Urothelium cell line (cell line): ENCODE results near the gene TCEA2.

Experiments
- DNase-seq: peaks from one replicate; pipeline ENCODE4 v3.0.0; 2011; ENCODE audit warnings: low spot score, mixed read lengths
- FAIRE-seq: peaks from 2 replicates; lab custom pipeline; 2011; peaks lifted over from hg19 to GRCh38; lab: Jason Lieb, UNC

TCEA2 gene

DNA sequence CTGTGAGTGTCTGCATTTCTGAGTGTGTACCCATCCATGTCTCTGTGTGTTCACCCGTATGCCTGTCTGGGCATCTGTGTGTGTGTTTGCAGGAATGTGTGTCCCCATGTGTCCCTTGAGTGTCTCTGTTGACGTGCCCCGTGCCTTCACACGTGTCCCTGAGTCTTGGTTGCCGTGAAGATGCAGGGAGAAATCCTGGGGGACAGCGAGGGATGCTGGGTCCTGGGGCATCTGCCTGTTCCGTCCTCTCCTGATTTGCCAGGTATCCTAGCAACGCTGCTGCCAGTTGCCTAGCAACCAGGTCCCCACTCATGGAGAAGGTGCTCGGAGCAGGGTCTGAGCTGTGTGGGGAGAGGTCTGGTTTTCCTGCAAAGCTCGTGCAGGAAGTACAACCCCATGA is 27.2 kb downstream of the TCEA2 start:
- no peak for DNase-seq
- FAIRE-seq: no peak

DNA sequence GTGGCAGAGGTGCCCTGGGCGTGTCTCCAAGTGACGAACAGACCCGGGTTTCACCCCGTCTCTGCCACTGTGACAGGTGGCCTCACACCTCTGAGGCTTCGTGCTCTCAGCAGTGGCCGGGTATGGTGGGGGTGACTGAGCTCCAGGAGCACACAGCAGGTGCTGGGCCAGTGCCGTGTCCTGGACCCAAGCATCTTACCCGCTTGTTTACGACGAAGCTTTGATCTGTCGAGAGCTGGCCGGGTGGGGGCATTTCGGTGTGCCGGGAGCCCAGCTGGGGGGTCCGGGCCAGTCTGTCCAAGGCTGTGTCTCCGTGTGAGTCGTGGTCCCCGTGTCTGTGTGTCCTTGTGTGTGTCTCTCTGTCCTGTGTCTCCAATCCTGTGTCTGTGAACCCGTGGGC is 28.3 kb downstream of the TCEA2 start:
- DNase-seq (no peak), FAIRE-seq (no peak)

GRCh38 chr20:64091770-64092169 is 28.8 kb downstream of the TCEA2 start:
- FAIRE-seq (no peak), DNase-seq (no peak)

DNA sequence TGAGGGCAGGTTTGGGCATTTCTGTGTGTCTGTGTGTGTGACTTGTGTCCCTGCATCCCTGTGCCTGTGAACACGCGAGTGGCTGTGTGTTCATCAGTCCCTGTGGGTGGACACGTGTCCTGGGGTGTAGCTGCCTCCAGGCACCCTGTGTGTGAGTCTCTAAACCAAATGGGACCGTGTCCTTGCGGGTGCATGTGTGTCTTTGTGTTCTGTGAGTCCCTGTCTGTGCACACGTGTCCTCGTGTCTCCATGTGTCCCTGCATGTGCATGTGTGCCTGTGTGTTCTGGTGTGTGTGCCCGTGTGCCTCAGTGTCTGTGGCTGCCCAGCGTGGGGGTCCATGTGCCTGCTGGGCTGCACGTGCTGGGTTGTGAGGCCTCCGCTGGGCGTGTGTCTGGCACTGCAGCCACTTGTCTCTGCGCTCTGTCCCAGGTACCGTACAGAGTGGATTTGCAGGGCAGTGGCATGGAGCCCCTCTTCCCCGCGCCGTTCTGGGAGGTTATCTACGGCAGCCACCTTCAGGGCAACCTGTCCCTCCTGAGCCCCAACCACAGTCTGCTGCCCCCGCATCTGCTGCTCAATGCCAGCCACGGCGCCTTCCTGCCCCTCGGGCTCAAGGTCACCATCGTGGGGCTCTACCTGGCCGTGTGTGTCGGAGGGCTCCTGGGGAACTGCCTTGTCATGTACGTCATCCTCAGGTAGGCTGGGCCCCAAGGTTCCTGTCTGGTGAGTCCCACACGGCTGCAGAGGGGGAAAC is 29.4 kb downstream of the TCEA2 start:
- no peak for DNase-seq
- no peak for FAIRE-seq

GRCh38 chr20:64093013-64093503 is 30.1 kb downstream of the TCEA2 start:
- FAIRE-seq: no peak
- no peak for DNase-seq

- no peak for DNase-seq
- FAIRE-seq: no peak
Observed at GRCh38 chr20:64095455-64095854, 32.5 kb downstream of the TCEA2 start.

DNA sequence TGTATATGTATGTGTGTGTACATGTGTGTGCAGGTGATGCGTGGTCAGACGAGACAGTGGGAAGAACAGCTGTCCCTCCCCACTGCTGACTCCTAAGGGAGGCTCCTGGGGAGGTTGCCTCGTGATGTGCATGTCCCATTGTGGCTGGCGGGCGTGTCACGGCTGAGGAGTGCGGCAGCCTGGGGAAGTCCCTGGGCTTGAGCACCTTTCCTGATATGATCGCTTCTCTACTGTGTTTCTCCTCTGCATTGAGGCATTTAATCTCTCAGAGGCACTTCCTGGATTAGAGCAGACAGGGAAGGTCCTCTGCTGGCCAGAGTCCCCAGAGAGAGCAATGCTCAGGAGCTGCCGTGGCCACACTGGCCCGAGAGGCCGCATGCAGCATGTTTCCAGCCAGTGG is 32.9 kb downstream of the TCEA2 start:
- FAIRE-seq (no peak), DNase-seq (no peak)

GRCh38 chr20:64096535-64096934 is 33.5 kb downstream of the TCEA2 start:
- FAIRE-seq: no peak
- no peak for DNase-seq

GRCh38 chr20:64098471-64099013 is 35.5 kb downstream of the TCEA2 start:
- DNase-seq (no peak), FAIRE-seq (no peak)

DNA sequence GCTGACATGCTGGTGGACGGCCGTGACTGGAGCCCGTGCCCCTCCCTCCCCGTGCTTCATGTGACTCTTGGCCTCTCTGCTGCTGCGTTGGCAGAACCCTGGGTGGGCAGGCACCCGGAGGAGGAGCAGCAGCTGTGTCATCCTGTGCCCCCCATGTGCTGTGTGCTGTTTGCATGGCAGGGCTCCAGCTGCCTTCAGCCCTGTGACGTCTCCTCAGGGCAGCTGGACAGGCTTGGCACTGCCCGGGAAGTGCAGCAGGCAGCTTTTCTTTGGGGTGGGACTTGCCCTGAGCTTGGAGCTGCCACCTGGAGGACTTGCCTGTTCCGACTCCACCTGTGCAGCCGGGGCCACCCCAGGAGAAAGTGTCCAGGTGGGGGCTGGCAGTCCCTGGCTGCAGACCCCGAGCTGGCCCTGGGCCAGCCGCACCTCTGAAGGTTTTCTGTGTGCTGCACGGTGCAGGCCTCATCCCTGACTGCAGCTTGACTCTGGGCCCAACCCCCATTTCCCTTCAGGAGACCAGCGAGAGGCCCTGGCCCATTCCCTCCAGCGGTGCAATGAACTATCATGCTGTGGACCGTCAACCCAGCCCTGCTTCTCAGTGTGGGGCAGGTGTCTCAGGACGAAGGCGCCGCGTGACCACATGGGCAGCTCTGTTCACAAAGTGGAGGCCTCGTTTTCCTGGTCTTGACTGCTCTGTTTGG is 36.2 kb downstream of the TCEA2 start:
- DNase-seq (no peak), FAIRE-seq (no peak)

DNA sequence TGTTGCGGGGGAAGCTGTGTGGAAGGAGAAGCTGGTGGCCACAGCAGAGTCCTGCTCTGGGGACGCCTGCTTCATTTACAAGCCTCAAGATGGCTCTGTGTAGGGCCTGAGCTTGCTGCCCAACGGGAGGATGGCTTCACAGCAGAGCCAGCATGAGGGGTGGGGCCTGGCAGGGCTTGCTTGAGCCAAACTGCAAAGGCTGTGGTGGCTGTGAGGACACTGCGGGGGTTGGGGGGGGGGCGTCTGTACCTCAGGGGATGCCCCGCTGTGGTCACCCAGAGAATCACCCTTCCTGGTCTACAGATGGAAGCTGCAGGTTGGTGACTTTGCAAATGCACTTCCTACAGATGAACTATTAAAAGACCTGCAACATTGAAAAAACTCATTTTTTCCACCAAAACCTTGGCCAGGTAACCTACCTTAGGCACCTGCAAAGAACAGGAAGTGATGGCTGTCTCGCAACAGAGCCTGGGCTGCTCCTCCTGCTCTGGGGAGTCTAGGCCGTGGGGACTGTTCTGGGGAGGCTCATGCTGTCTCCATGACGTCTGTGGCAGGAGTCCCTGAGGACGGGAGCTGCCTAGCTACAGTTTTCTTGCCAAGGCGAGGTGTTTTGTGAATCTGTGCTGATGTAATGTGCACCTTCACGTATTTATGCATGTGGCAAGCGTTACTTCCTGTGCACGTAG is 37.0 kb downstream of the TCEA2 start:
- FAIRE-seq: no peak

DNA sequence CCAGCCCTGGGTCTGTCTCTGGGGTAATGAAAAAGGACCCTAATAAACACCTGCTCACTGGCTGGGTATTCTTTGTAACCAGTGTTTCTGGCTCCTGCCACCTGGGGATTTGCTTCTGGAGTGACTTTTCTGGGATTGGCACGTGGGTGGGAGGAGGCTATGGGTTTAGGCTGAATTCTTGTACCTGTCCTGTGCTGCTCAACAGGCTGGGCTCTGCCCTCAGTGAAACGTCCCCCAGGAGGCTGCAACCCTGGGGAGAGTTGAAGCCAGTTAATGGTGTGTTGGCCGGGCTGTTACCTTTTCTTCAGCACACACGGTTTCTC is 37.5 kb downstream of the TCEA2 start:
- FAIRE-seq (no peak), DNase-seq (no peak)

More for the DNA sequence above, 37.0 kb downstream of the TCEA2 start:
- no peak for DNase-seq

GRCh38 chr20:64100946-64101688 is 38.1 kb downstream of the TCEA2 start:
- no peak for DNase-seq
- no peak for FAIRE-seq

DNA sequence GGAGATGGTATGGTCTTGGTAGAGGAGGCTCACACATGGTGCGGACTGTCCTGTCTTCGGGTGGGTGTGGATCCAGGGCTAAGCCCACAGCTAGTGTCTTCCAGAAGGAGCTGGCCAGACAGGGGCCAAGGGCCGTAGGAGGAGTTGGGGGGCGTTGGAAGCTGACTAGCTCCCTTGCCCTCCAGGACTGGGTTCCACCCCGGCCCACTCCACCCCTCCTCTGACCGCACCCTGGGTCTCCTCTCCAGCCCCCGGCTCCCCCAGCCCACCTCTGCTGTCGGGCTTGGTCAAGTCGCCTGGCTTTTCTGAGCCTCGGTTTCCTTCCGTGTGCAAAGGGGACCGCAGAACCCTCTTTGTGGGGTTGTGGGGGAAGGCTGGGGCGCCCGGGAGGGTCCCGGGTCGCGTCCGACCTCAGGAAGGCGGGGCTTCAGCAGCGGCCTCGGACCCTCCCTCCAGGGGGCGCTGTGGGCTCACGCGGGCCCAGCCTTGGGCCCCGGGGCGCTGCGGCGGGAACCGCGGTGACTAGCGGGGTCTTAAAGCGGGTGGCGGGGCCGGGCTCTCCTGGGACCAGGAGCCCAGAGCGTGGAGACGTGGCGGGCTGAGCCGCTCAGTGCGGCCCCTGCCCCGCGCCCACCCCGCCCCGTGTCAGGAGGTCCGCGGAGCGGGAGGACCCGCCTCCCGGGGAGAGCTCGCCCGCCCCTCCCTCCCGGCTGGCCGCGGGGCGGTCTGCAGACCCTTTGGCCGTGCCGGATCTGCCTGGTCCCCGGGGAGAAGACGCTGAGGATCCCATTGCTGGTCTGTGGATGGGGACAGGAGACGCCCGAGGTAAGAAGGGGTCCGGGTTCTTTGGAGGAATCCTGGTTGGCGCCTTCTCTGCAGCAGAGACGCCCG is 39.0 kb downstream of the TCEA2 start:
- FAIRE-seq: no peak
- DNase-seq: peak; percentile 86

GRCh38 chr20:64102647-64103354 is 39.8 kb downstream of the TCEA2 start:
- peak; percentile 41 for DNase-seq
- FAIRE-seq: no peak

DNA sequence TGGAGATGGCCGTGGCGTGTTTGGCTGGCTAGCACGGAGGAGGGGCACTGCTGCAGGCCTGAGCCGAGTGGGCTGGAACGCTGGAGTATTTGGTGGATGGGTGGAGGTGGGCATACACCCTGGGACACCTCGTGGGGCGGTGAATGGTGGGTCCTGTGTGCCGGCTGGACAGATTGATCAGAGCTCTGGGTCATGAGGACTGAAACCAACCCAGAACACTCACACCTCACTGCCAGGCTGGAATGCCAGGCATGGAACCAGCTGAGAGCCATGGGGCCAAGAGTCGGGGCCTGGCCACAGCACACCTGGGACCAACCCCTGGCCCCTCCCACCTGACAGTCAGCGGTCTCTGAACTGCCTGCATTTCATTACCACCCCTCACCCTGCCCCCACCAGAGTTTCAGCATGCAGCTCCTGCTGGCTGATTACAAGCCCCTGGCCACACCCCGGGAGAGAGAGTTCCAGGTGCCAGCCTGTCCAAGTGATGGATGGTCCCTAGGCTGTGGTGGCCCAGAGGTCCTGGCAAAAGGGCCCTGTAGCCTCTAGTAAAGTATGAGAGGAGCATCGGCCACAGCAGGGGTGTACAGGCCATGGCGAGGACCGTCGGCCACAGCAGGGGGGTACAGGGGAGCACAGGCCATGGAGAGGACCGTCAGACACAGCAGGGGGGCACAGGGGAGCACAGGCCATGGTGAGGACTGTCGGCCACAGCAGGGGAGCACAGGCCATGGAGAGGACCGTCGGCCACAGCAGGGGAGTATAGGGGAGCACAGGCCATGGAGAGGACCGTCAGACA is 41.1 kb downstream of the TCEA2 start:
- DNase-seq (no peak), FAIRE-seq (no peak)

DNA sequence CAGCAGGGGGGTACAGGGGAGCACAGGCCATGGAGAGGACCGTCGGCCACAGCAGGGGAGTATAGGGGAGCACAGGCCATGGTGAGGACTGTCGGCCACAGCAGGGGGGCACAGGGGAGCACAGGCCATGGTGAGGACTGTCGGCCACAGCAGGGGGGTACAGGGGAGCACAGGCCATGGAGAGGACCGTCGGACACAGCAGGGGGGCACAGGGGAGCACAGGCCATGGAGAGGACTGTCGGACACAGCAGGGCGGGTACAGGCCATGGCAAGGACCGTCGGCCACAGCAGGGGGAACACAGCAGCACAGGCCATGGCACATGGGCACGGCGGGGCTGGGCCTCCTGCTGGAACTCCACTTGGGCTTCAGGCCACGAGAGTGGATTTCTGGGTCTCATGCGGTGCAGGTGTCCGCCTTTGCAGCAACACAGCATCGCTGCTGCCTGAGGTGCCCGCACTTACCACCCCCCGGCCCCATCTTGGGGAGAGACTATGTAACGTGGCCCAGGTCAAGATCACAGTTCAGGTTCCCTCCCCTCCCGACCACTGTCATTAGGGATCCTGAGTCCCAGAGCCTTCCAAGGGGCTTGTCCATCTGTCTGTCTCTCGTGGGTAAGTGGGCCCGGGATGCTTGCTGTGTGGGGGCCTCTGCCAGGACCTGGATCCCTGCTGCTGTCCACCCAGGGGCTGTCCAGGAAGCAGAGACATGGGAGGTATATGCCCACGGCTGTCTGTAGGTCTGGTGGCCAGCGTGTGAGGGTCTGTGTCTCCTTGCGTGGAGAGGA is 41.9 kb downstream of the TCEA2 start:
- FAIRE-seq: no peak
- no peak for DNase-seq
